Forelimb muscle (tissue), 1 donor: ENCODE measurements around the gene EVC2. TPM values are rescaled to one million over a fixed set of nuclear protein-coding genes. Genes with fewer than 3 reads are reported as not detected.
A peak's percentile ranks its signal among the peaks of the same experiment; 100 is the strongest.

Experiments used
- DNase-seq: peaks from one replicate; pipeline ENCODE4 v3.0.0-alpha.2; 2013; ENCODE audit warnings: low read depth
- polyA plus RNA-seq: library from polyadenylated mRNA; unstranded; fragments of 120-200 nt; gene quantifications from one replicate; pipeline ENCODE4 v1.2.1, GENCODE V29; 2013; ENCODE audit not compliant: insufficient read length

Gene EVC2
- polyA plus RNA-seq, 1 donor, result 4.3 TPM

DNA sequence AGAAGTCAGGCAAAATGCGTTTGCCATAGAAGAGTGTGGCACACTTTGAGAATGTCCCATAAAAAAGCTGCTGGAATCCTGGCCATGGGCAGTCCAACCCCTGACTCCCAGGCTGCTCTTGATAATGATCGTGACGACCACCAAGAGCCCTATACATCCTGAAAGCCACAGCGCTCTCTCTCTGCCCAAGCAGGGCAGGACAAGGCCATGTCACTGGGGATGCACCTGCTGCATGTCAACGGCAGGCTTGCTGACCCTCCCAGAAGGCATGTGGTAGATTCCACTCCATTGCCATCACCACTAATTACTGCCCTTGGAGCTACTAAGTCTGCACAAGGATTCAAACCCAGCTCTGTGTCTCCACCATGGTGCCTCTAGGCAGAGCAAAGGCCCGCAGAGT is 144.5 kb downstream of the EVC2 start:
- DNase-seq, result no peak

DNA sequence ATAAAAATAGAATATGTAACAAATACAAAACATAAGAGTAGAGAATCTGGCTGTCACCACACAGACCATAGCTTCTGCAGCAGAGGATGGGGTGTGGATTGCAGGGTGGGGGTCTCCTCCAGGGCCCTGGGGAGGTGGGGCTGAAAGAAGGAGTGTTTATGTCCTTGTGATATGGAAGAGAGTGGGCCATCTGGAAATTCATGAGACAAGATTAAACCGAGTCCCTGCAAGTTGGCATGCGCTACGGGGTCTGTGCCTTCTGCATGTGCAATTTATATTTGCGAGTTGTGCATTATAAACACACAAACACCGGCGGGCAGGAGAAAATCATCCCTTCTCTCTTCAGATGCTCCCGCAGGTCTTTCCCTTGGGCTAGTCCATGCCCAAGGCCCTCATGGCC is 145.9 kb downstream of the EVC2 start:
- DNase-seq, result no peak

DNA sequence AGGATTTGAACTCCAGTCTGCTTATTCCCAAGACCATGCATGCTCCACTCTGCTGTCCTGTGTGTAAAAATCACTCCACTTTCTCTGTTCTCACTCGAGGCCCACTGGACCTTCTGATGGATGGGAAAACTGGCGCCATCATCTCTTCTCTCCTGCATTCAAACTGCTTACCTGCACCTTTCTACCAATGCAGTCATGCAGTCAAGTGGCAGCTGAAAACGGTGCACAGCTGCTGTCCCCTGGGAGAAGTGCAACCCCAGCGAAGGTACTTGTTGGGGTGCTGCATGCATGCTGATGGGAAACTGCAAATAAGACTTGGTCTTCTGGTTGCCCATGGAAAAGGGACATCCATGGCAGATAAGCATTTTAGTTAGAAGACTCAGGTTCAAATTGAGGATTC is 147.1 kb downstream of the EVC2 start:
- no peak for DNase-seq

DNA sequence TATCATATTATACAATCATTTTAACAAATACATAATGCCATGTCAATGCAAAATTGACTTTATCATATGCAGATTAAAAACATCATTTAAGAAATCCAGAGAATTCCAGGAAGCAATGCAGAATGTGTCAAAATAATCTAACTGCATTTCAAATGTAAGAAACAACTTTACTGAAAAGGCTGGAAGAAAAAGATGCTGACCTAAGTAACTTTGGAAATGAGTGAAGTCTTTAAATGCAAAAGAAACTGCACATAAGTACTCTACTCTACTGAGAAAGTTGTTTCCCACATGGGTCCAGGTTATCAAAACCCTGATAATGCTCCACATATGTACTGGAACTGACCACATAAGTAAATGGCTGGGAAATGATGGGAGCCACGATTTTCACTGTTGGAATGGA is 149.9 kb downstream of the EVC2 start:
- DNase-seq, result no peak

DNA sequence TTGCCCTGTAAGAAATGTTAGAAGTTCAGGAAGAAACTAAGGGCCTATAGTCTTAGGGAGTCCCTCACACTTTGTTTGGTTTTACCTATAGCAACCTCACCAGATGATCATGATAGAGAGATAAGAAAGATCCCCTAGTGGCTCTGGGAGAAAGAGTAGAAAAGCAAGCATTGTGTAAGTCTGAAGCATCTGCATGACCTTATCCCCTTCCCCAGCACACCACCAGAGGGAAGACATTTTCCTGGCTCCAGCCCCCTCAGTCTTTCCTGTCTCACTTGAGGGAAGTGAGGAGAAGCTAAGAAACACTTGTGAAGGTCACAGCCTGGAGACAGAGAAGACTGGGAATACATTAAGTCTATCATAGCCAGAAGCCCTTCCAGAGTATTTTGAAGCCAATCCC is 154.0 kb downstream of the EVC2 start:
- DNase-seq, result no peak

DNA sequence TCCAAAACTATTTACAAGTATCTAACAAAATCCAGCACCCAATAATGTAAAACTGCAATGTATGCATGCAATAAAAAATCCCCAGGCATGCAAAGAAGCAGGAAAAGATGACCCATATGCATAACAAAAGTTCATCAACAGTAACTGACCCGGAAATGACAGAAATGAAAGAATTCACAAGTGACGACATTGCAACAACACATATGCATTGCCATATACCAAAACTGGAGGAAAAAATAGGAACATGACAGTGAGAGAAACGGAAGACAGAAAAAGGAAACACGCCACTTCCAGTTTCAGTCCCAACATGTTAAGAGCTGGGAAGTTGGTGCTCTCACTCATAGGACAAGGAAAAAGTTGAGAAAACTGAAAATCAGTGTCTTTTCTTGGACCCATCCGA is 154.6 kb downstream of the EVC2 start:
- no peak for DNase-seq

DNA sequence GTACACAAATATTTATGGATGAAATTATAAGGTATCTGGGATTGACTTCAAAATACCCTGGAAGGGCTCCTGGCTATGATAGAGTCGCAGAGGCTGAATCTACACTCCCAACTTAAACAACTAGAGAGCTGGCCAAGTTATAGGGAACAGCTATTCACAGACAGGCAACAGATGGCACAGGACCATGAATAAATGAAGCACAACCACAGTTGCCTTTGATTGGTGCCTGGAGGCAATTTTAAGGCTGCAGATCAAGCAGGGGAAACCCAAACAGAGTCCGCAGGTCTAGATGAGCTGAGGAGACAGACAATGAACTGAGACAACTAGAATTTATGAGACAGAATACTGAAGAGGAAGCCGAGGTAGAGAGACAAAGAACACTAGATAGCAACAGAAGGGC is 155.9 kb downstream of the EVC2 start:
- no peak for DNase-seq

DNA sequence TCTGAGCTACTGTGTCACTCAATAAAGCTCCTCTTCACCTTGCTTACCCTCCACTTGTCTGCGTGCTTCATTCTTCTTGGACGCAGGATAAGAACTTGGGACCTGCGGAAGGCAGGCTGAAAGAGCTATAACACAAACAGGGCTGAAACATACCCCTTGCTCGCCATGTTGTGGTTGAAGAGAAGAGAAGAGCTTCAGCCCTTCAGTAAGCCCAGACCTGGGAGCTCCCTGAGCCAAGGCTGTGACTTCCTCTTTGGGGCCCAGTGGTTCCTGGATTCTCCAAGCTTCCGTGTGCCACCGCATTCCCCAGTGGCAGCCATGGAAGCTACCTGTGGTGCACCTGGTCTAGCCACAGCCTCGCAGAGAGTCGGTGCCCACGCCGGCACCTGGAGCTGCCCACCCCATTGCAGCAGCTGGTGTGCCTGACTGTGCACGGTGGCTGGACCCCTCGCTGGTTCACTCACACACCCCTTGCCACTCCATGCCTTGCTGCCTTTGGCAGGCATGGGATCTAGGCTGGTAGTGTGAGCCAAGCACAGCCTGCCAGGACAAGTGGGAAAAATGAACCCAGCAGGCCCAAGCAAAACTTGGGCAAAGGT is 160.6 kb downstream of the EVC2 start:
- DNase-seq, result no peak

DNA sequence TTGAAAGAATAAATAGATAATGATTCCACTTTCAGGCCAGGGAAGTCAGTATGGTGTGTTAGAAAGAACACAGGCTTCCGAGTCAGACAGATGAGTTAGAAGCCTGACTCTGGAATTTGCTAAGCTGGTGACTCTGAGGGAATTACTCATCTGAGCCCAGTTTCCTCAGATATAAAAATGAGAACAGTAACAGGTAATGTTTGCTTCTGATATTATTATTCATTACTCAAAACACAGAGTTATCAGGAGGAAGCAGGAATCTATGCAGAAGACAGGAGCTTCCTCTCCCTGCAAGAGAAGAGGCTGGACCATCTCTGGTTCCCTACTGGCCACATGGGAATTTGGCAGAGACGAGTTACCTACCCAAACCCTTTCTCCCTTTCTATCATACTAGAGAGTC is 163.1 kb downstream of the EVC2 start:
- no peak for DNase-seq

DNA sequence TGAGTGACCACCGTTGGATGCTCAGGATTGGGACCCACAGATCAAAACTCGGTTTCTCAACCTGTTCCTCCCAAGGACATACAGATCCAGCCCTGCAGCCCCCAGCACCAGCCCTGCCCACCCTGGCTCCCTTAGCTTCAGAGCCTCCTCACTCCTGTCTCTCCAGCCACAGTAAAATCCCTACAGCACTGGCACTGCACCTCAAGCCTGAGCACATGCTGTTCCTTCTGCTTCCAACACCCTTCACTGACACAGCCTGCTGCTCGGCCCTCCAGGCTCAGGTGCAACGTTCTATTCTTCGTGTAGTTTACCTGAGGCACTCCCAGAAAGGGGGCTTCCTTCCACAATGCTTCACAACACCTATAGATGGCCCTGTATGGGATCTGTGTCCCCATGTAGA is 163.6 kb downstream of the EVC2 start:
- DNase-seq, result no peak

DNA sequence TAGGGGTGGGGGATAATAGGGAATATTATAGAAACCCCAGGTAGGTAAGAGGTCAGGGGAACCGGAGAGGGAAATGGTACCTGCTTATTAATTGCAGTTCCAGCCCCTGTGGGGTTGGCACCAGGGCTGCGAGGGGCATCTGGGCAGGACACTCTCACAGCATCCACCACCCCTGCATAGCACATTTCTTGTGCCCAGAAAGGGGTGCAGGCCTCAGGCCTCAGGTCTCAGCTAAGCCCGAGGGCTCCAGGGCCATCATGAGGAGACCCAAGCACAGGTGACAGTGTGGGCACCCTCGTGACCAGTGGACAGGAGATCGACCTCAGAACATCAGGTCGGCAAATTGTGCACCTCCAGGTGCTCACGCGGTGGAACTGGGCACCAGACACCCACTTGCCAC is 164.7 kb downstream of the EVC2 start:
- DNase-seq, result no peak

DNA sequence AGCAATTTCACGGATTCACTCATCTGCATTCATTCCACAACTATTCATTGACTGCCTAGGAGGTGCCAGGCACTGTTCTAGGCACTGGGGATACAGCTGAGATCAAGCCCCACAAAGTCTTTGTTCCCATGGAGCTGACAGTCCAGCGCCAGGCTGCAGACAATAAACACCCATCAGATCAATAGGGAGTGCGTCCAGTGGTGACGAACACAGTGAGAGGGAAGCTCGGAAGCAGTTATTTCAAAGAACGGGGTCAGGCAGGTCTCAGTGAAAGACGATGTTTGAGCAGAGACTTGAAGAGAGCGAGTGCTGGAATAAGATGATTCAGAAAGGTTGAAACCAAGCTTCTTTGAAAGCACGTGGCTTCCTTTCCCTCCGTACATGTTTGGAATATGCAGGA is 167.2 kb downstream of the EVC2 start:
- DNase-seq, result no peak

DNA sequence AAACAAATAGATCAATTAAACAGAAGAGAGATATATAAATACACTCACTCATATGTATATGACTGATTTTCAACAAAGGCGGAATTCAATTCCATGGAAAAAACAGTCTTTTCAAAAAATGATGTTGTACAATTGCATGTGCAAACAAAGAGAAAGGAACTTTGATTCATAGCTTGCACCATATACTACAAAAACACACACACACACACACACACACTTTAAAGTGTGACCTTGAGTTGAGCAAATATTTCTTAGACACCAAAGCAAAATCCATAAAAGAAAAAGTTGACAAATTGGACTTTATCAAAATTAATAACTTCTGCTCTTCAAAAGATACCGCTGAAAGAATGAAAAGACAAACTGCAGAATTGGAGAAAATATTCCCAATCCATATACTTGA is 168.8 kb downstream of the EVC2 start:
- DNase-seq, result no peak

DNA sequence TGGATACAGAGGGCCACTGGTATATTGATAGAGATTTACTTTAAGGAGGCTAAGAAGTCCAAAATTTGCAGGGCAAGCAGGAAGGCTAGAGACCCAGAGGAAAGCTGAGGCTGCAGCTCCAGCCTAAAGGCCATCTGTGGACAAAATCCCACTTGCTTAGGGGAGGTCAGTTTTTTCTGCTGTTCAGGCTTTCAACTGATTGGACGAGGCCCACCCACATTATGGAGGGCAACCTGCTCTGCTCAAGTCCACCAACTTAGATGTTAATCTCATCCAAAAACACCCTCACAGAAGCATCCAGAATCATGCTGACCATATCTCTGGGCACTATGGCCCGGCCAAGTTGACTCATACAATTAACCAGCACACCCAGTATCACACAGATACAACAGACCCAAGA is 176.3 kb downstream of the EVC2 start:
- no peak for DNase-seq

DNA sequence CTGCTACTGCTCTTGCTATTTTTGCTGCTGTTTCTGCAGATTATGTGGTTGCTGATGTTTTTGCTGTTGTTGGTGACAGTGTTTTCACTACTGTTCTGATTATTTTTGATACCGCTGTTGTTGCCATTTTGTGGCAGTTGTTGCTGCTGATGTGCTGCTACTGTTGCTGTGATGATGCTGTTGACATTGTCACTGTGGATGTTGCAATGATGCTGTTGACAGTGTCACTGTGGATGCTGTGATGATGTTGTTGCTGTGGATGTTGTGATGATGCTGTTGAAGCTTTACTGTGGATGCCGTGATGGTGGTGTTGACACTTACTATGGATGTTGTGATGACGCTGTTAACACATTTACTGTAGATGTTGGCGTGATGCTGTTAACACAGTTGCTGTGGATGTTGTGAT is 180.3 kb downstream of the EVC2 start:
- DNase-seq, result no peak

DNA sequence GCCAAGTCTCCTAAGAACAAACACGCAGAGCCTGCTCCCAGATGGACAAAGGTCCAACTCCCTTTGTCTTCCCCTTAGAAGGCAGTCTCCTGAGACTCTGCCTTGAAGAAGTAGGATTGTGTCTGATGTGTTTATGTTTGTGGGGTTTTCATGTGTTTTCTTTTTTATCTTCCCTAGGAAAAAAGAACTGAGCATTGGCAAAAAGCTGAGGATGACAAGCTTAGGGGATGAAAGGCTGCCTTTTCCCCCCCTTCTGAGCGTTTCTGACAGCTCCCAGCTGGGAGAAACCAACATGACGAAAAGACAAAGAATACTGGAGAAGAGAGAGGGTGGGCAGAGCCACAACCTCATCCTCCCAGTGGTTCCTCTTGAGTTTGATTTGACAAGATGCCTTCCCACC is 181.1 kb downstream of the EVC2 start:
- DNase-seq, result no peak

DNA sequence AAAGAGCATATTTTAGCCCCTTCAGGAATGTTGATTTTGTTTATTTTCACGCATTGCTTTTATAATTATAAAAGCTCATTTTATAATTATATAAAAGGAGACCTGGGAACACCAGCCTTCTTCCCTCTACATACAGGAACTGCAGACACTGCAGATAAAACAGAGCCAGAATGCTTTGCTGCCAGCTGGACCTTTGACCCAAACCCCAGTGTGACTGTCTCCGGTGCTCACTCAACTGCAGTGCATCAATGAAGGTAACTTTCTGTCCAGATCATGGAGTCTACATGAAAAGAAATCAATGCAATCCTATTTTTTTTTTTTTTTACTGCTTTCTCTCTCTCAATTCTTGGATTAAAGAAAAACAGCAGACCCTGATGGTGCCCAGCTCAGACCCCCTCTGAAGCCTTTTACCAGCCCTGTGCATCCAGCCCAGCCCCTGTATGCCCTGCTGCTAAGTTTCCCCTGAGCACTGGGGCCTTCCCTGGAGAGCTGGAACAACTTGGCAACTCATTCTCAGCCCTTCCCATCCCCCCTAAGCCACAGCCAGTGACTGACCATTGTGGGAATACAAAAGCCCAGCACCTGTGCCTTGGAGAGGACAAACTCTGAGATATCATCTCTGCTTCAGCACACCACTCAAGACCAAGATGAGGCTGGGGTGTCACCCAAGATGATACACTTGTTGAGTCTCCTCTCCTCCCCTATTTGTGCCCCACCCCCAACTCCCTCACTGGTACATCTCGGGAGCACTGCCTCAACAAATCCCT is 182.1 kb downstream of the EVC2 start:
- DNase-seq, result no peak

DNA sequence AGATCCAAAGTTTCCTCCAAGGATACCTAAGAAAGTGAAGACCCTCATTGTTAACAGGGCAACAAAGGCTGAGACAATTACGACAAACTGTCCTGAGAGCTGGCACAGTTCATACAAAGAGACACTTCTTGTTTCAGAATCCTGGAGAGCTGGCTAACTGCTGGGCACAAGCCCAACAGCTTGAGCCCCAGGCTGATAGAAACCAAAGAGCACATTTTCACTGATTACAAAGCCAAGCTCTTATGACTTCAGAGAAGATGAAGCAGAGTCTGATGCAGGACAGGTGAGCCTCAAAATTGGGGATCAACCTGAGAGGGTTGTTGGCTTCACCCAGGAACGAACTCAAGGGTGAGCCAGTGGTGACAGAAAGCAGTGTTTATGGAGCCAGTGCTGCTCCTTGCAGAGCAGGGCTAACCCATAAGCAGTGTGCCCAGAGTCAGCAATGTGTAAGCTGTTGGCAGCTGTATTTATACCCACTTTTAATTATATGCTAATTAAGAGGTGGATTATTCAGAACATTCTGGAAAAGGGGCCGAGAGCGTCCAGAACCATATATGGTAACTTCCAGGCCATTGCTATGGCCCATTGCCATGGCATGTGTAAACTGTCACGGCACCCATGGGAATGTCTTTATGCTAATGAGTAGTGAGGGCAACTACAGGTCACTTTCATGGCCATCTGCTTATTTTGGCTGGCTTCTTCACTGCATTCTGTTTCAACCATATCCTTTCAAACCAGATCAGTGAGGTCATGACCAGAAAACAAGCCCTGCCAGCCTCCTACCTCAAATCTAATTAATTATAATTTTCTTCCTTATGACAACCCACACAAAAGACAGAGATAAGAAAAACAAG is 183.7 kb downstream of the EVC2 start:
- peak; percentile 29 for DNase-seq

DNA sequence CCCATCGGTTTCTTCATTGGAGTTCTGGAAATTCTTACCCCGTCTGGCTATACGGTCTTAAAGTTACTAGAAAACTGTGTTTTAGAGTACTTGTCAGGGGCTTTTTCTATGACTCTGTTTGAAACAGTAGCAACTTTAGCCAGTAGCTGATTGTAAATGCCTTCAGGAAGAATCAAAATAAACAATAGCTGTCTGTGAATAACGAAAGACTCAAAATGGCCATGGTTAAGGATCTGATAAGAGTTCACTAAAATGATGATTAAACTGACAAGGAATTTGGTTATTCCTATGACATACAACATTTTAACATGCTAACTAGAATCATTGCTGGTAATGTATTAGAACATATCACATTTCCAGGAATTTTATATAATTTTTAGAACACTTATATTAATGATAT is 191.0 kb downstream of the EVC2 start:
- no peak for DNase-seq

DNA sequence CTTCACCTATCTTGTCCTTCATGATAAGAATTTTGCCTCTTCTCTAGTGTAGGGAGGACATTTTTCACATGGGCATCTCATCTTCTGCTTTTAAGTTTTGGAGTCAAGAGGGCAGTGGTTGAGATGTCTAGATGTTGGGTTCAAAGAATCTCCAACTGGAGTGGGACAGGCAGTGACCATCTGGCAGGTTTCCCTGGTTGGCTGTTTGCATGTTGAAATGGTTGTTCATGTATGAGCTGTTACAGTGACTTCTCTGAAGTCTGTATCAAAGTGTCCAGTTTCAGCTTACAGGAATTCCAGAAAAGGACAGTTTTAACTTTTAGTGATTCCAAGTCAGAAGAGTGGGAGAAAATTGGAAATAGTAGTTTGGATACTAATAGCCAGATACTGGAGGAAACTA is 192.7 kb downstream of the EVC2 start:
- DNase-seq, result no peak
